ENCODE data around the gene MAN1C1.

GRCh38 chr1:25623007-25623406 is 6.4 kb downstream of the MAN1C1 start:
- TF ChIP-seq REST (IDR thresholded peaks at IDR 0.05; ENCODE audit: insufficient read depth in 1 of 2, low read depth in 2 of 2, low read length in 1 of 2) (no peak), CTCF (IDR thresholded peaks at IDR 0.05) (no peak), TCF7L2 (IDR thresholded peaks at IDR 0.05; ENCODE audit: low read depth, low read length) (no peak), POLR2AphosphoS5 (IDR thresholded peaks at IDR 0.05; ENCODE audit: low read depth, low read length) (no peak)
